ENCODE results near the gene FLNC.
A peak's percentile ranks its signal among the peaks of the same experiment; 100 is the strongest.

The FLNC gene

GRCh38 chr7:128845987-128846386, 15.8 kb downstream of the FLNC start:
- DNase-seq (ENCODE audit: low spot score): no peak

- no peak for DNase-seq (ENCODE audit: low spot score)
Observed at GRCh38 chr7:128846781-128847444, 16.7 kb downstream of the FLNC start.

- no peak for DNase-seq (ENCODE audit: low spot score)
Observed at GRCh38 chr7:128847721-128848211, 17.6 kb downstream of the FLNC start.

GRCh38 chr7:128848289-128849155, 18.3 kb downstream of the FLNC start:
- DNase-seq (ENCODE audit: low spot score): no peak

- DNase-seq (ENCODE audit: low spot score): no peak
Observed at GRCh38 chr7:128849156-128849515, 18.9 kb downstream of the FLNC start.

- no peak for DNase-seq (ENCODE audit: low spot score)
Observed at GRCh38 chr7:128849804-128850490, 19.7 kb downstream of the FLNC start.

- no peak for DNase-seq (ENCODE audit: low spot score)
Observed at GRCh38 chr7:128852537-128853254, 22.5 kb downstream of the FLNC start.

GRCh38 chr7:128853799-128854198, 23.6 kb downstream of the FLNC start:
- no peak for DNase-seq (ENCODE audit: low spot score)

- no peak for DNase-seq (ENCODE audit: low spot score)
Observed at GRCh38 chr7:128854396-128854795, 24.2 kb downstream of the FLNC start.

- DNase-seq (ENCODE audit: low spot score): no peak
Observed at GRCh38 chr7:128855559-128855958, 25.4 kb downstream of the FLNC start.

GRCh38 chr7:128856001-128856718, 26.0 kb downstream of the FLNC start:
- DNase-seq (ENCODE audit: low spot score): no peak

GRCh38 chr7:128858380-128859231, 28.4 kb downstream of the FLNC start:
- no peak for DNase-seq (ENCODE audit: low spot score)

GRCh38 chr7:128859232-128860157, 29.3 kb downstream of the FLNC start:
- no peak for DNase-seq (ENCODE audit: low spot score)

- DNase-seq (ENCODE audit: low spot score): no peak
Observed at GRCh38 chr7:128860158-128861073, 30.2 kb downstream of the FLNC start.

- no peak for DNase-seq (ENCODE audit: low spot score)
Observed at GRCh38 chr7:128861957-128862570, 31.9 kb downstream of the FLNC start.

GRCh38 chr7:128862571-128863432, 32.6 kb downstream of the FLNC start, which contains the start of gene ATP6V1F:
Gene ATP6V1F (plus strand): TSS chr7:128862856. CDS start chr7:128862905, 49 bp downstream.
- DNase-seq (ENCODE audit: low spot score): peak; percentile 97

Measured in Ammon's horn (tissue), 1 donor.